H1 (cell line): Measurements from ENCODE around the gene COL6A3. TPM values are rescaled to one million over a fixed set of nuclear protein-coding genes. Genes with fewer than 3 reads are reported as not detected.

Experiments
- CTCF ChIA-PET: fragments of 300-600 bp; sonication (Branson Sonifier 250); formaldehyde crosslinking; loops from one replicate; lab custom pipeline; 2021; ENCODE audit not compliant: partially characterized antibody; lab: Charles Lee
- POLR2A ChIA-PET: fragments of 300-600 bp; sonication (Branson Sonifier 250); formaldehyde crosslinking; loops from one replicate; lab custom pipeline; 2021; ENCODE audit warnings: inconsistent platforms; ENCODE audit not compliant: partially characterized antibody; lab: Charles Lee
- DNase-seq, 2 experiments: peaks; one replicate each; pipeline versions ENCODE4 v3.0.0 to v3.0.0-alpha.2; 2010 to 2022; ENCODE audit warnings: low spot score in 2 of 2, low read depth in 1 of 2, mixed read lengths in 1 of 2
- FAIRE-seq: peaks from 2 replicates; lab custom pipeline; 2011; peaks lifted over from hg19 to GRCh38; lab: Jason Lieb, UNC
- H2AFZ ChIP-seq: 2 replicates; pipeline ENCODE4 v1.8.1; 2012; ENCODE audit warnings: low read length, inconsistent platforms
- H2AK5ac ChIP-seq: 2 replicates; pipeline ENCODE4 v1.6.1; 2013; ENCODE audit warnings: low read depth, low read length
- H2BK120ac ChIP-seq: replicated peaks from 2 replicates; pipeline ENCODE3; 2013; ENCODE audit warnings: low read depth, low read length, inconsistent platforms
- H2BK12ac ChIP-seq: 2 replicates; pipeline ENCODE4 v1.6.1; 2013; ENCODE audit warnings: low read depth, low read length
- H2BK15ac ChIP-seq: 2 replicates; pipeline ENCODE4 v1.6.1; 2013; ENCODE audit warnings: low read length
- H2BK20ac ChIP-seq: 2 replicates; pipeline ENCODE4 v1.6.1; 2013; ENCODE audit warnings: low read length
- H2BK5ac ChIP-seq: 2 replicates; pipeline ENCODE4 v1.6.1; 2013; ENCODE audit warnings: low read depth, low read length
- H3K14ac ChIP-seq: 2 replicates; pipeline ENCODE4 v1.6.1; 2013; ENCODE audit warnings: inconsistent platforms; ENCODE audit not compliant: insufficient read length
- H3K18ac ChIP-seq: 2 replicates; pipeline ENCODE4 v1.6.1; 2013; ENCODE audit warnings: low read length; ENCODE audit errors: extremely low read depth
- H3K23ac ChIP-seq: 2 replicates; pipeline ENCODE4 v1.6.1; 2013; ENCODE audit warnings: inconsistent platforms; ENCODE audit not compliant: insufficient read length
- H3K23me2 ChIP-seq: 2 replicates; pipeline ENCODE4 v1.6.1; 2013; ENCODE audit warnings: low read depth, low read length
- H3K27ac ChIP-seq: 2 replicates; pipeline ENCODE4 v1.6.1; 2011; ENCODE audit warnings: low read depth, low read length, inconsistent platforms
- H3K27me3 ChIP-seq, 4 experiments: replicated peaks in 1 of 4; 1 replicate in 1 of 4; 2 replicates in 3 of 4; pipeline versions ENCODE4 v1.6.1 to v1.8.1; 2011 to 2013; ENCODE audit warnings: low read length in 3 of 4, mild to moderate bottlenecking in 3 of 4, inconsistent platforms in 2 of 4, mixed read lengths in 2 of 4, moderate library complexity in 1 of 4; ENCODE audit not compliant: control insufficient read depth in 3 of 4, insufficient read depth in 3 of 4; ENCODE audit errors: extremely low read depth in 1 of 4
- H3K36me3 ChIP-seq, 4 experiments: 2 replicates each; pipeline versions ENCODE4 v1.6.1 to v1.8.1; 2011 to 2013; ENCODE audit warnings: mild to moderate bottlenecking in 4 of 4, low read length in 3 of 4, moderate library complexity in 2 of 4, control low read depth in 1 of 4, inconsistent platforms in 1 of 4; ENCODE audit not compliant: insufficient read depth in 4 of 4, control insufficient read depth in 2 of 4
- H3K4ac ChIP-seq: replicated peaks from 2 replicates; pipeline ENCODE3; 2013; ENCODE audit warnings: low read length, low read depth, mixed read lengths, inconsistent platforms; ENCODE audit not compliant: insufficient read length
- H3K4me1 ChIP-seq, 4 experiments: replicated peaks in 1 of 4; 1 replicate in 1 of 4; 2 replicates in 3 of 4; pipeline versions ENCODE4 v1.6.1 to v1.8.1; 2011 to 2013; ENCODE audit warnings: low read length in 3 of 4, inconsistent platforms in 2 of 4, mixed read lengths in 1 of 4; ENCODE audit not compliant: insufficient read depth in 4 of 4, control insufficient read depth in 3 of 4
- H3K4me2 ChIP-seq, 2 experiments: 2 replicates each; pipeline versions ENCODE4 v1.6.1 to v1.8.1; 2011 to 2013; ENCODE audit warnings: low read depth in 2 of 2, low read length in 2 of 2, control low read depth in 1 of 2, inconsistent platforms in 1 of 2, mild to moderate bottlenecking in 1 of 2; ENCODE audit not compliant: insufficient read depth in 1 of 2
- H3K4me3 ChIP-seq, 4 experiments: fragments of 200-600, 300-600 bp in 1 of 4; sonication (generic), shearing (Covaris generic), sonication (Bioruptor Twin) in 1 of 4; 2 replicates each; pipeline versions ENCODE4 v1.5.1 to v1.8.1; 2011 to 2016; ENCODE audit warnings: low read length in 4 of 4, low read depth in 3 of 4, control low read depth in 2 of 4, inconsistent platforms in 2 of 4, mild to moderate bottlenecking in 2 of 4, mixed read lengths in 1 of 4, moderate library complexity in 1 of 4; ENCODE audit not compliant: insufficient read depth in 2 of 4; ENCODE audit errors: extremely low read depth in 1 of 4
- H3K56ac ChIP-seq: replicated peaks from 2 replicates; pipeline ENCODE3; 2013; ENCODE audit warnings: low read depth, mild to moderate bottlenecking, mixed read lengths, low read length, inconsistent platforms; ENCODE audit not compliant: insufficient read length
- H3K79me1 ChIP-seq: 2 replicates; pipeline ENCODE4 v1.6.1; 2013; ENCODE audit warnings: low read depth, low read length, control low read depth
- H3K79me2 ChIP-seq, 2 experiments: 2 replicates each; pipeline versions ENCODE4 v1.6.1 to v1.8.1; 2012 to 2013; ENCODE audit warnings: low read length in 2 of 2, mild to moderate bottlenecking in 2 of 2, inconsistent platforms in 1 of 2; ENCODE audit not compliant: insufficient read depth in 2 of 2, control insufficient read depth in 1 of 2
- H3K9ac ChIP-seq, 4 experiments: replicated peaks in 1 of 4; 1 replicate in 1 of 4; 2 replicates in 3 of 4; pipeline versions ENCODE4 v1.6.1 to v1.8.1; 2011 to 2013; ENCODE audit warnings: low read depth in 3 of 4, low read length in 3 of 4, control low read depth in 2 of 4, mild to moderate bottlenecking in 2 of 4, moderate library complexity in 2 of 4, inconsistent platforms in 1 of 4; ENCODE audit errors: extremely low read depth in 1 of 4
- H3K9me3 ChIP-seq, 2 experiments: 2 replicates each; pipeline versions ENCODE4 v1.6.1 to v1.8.1; 2012 to 2013; ENCODE audit warnings: mild to moderate bottlenecking in 2 of 2, moderate library complexity in 2 of 2, control low read depth in 1 of 2, inconsistent platforms in 1 of 2, low read depth in 1 of 2, low read length in 1 of 2, mixed read lengths in 1 of 2; ENCODE audit not compliant: insufficient read depth in 2 of 2
- H4K20me1 ChIP-seq, 2 experiments: replicated peaks in 1 of 2; 2 replicates each; pipeline versions ENCODE3 to v1.8.1; 2011 to 2013; ENCODE audit warnings: inconsistent platforms in 2 of 2, low read length in 2 of 2, mild to moderate bottlenecking in 1 of 2; ENCODE audit not compliant: insufficient read depth in 2 of 2, control insufficient read depth in 1 of 2
- H4K5ac ChIP-seq: 2 replicates; pipeline ENCODE4 v1.6.1; 2013; ENCODE audit warnings: low read length, low read depth, mixed read lengths, inconsistent platforms; ENCODE audit not compliant: insufficient read length
- H4K8ac ChIP-seq: 2 replicates; pipeline ENCODE4 v1.8.0; 2013; ENCODE audit warnings: mild to moderate bottlenecking, moderate library complexity, low read length, inconsistent platforms; ENCODE audit not compliant: insufficient read depth; ENCODE audit errors: extremely low read depth
- H4K91ac ChIP-seq: replicated peaks from 2 replicates; pipeline ENCODE3; 2013; ENCODE audit warnings: low read length, mixed read lengths, inconsistent platforms; ENCODE audit not compliant: insufficient read length
- BRCA1 ChIP-seq: IDR thresholded peaks from 2 replicates; pipeline ENCODE4 v1.6.1; 2012; ENCODE audit warnings: low read depth, low read length, improper control_type of control experiment
- CEBPB ChIP-seq: IDR thresholded peaks from 2 replicates; pipeline ENCODE4 v1.6.1; 2012; ENCODE audit warnings: low read depth, low read length
- CREB1 ChIP-seq: IDR thresholded peaks from 2 replicates; pipeline ENCODE4 v1.6.1; 2012; ENCODE audit warnings: inconsistent platforms
- EGR1 ChIP-seq: IDR thresholded peaks from 2 replicates; pipeline ENCODE4 v1.6.1; 2011; ENCODE audit warnings: low read depth, low read length, borderline replicate concordance
- GABPA ChIP-seq: IDR thresholded peaks from 2 replicates; pipeline ENCODE4 v1.6.1; 2011; ENCODE audit warnings: mild to moderate bottlenecking, low read length, moderate library complexity, borderline replicate concordance; ENCODE audit not compliant: insufficient read depth
- GTF2F1 ChIP-seq: IDR thresholded peaks from 2 replicates; pipeline ENCODE4 v1.6.1; 2012; ENCODE audit warnings: low read depth, low read length, improper control_type of control experiment, borderline replicate concordance
- HDAC2 ChIP-seq, 2 experiments: fragments of 300-600 bp in 1 of 2; sonication (generic) in 1 of 2; IDR thresholded peaks; 2 replicates each; pipeline ENCODE4 v1.6.1; 2011 to 2012; ENCODE audit warnings: low read depth in 2 of 2, low read length in 2 of 2, mild to moderate bottlenecking in 2 of 2, moderate library complexity in 2 of 2, borderline replicate concordance in 1 of 2, inconsistent platforms in 1 of 2
- KDM1A ChIP-seq: fragments of 200-600, 300-600 bp; sonication (generic); IDR thresholded peaks from 2 replicates; pipeline ENCODE4 v1.7.1; 2016; ENCODE audit warnings: mild to moderate bottlenecking, low read length, borderline replicate concordance
- MAX ChIP-seq: IDR thresholded peaks from 2 replicates; pipeline ENCODE4 v1.6.1; 2012; ENCODE audit warnings: inconsistent platforms
- POLR2A ChIP-seq, 2 experiments: IDR thresholded peaks; 1 replicate in 1 of 2; 2 replicates in 1 of 2; pipeline ENCODE4 v1.6.1; 2011; ENCODE audit warnings: low read depth in 2 of 2, low read length in 2 of 2, mild to moderate bottlenecking in 2 of 2; ENCODE audit errors: control extremely low read depth in 1 of 2
- POU5F1 ChIP-seq: IDR thresholded peaks from 2 replicates; pipeline ENCODE4 v1.6.1; 2011; ENCODE audit warnings: low read depth, mild to moderate bottlenecking, low read length, moderate library complexity
- RXRA ChIP-seq: IDR thresholded peaks from 2 replicates; pipeline ENCODE4 v1.6.1; 2011; ENCODE audit warnings: low read depth, mild to moderate bottlenecking, low read length, moderate library complexity; ENCODE audit not compliant: insufficient read depth
- TAF1 ChIP-seq: IDR thresholded peaks from 2 replicates; pipeline ENCODE4 v1.6.1; 2011; ENCODE audit warnings: mild to moderate bottlenecking, low read depth, low read length
- WGBS, 2 experiments: shearing (Covaris generic) in 1 of 2; methylation state at CpG; one replicate each; pipeline versions ENCODE4 v1.1.6 to v1.1.7; 2013 to 2015; ENCODE audit warnings: low lambda C conversion rate in 2 of 2, mixed read lengths in 2 of 2, inconsistent platforms in 1 of 2, low coverage in 1 of 2, missing lambda C conversion rate in 1 of 2; ENCODE audit not compliant: insufficient replicate concordance in 2 of 2, insufficient coverage in 1 of 2, insufficient read length in 1 of 2; ENCODE audit errors: extremely low coverage in 1 of 2, missing lambda C conversion rate in 1 of 2; 5-methylcytosine and 5-hydroxymethylcytosine counted together
- polyA plus RNA-seq, 7 experiments: library from polyadenylated mRNA; depleted of rRNA in 3 of 7; stranded (reverse) in 5 of 7; unstranded in 2 of 7; fragments of >200 nt in 5 of 7; fragments of 200-250 nt in 2 of 7; gene quantifications; 1 replicate in 5 of 7; 2 replicates in 1 of 7; 4 replicates in 1 of 7; pipeline versions ENCODE4 v1.2.1 to v1.2.3, GENCODE V29; 2011 to 2013; ENCODE audit warnings: missing spikeins in 2 of 7, mixed read lengths in 2 of 7
- total RNA-seq: library from RNA; stranded (reverse); fragmentation: NEBNext Ultra II Directional; extraction: Animal tissue kit (Norgen Biotek cat#: 25700); gene quantifications from 2 replicates; pipeline ENCODE4 v1.2.1, GENCODE V29; 2021

The COL6A3 gene
- total and polyA plus RNA-seq, 2 of the 8 experiments (the other 6 are each of a cell fraction or from before 2014, with no cell fraction given): 1.2 to 3.4 TPM

DNA sequence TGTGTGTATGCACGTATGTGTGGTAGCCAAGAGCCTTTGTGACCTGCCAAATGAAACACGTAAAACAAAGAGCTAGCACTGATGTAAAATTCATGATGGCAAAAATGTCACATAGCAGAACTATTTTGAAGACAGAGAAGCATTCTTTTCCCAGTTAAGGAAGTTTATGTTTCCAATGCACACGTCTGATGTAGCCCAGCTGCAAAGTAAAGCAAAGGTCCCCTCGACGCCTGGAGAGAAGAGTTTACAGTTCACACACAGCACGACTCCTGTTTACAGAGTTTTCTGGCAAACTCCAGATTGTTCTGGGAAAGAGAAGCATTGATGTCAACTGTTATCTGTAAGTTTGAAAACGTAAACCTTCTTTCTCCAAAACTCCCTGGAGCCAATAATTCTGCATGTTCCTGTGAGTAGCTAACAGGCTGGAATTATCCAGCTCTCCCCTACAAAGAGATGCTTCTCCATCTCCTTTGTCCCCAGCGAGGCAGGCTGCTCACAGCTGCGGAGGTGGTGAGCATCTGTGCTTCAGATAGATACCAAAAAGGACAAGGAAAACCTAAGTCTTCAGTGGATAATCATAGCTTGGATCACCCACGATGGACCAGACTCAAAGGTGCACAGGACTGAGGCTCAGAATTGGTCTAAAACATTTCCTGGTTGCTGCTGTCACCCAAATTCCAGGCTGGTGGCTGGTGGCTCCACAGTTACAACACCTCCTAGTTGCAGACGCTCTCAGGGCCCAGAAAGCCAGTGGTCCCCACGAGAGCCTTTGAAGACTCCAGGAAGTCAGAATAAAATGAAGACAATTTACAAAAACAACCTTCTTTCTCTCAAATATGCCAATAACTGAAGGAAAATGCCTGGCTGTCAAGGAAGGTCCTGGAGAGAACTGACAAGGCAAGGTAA lies 87.4 kb downstream of the COL6A3 start:
- Histone ChIP-seq H2BK20ac (no peak overlapping the region), H4K20me1 (no peaks in the 10 kb centered on the region), H3K4ac (no peak overlapping the region), H3K27me3 (no peaks in the 10 kb centered on the region), H3K4me2 (no peak overlapping the region), H3K4me1 (peaks cover 0 to 3% (median 0%) of the 10 kb centered on the region in 4 experiments; a peak in 5 of 7 replicates), H2BK15ac (no peak overlapping the region), H3K4me3 (no peak overlapping the region), H2BK5ac (no peak overlapping the region), H3K23me2 (no peaks in the 10 kb centered on the region), H4K8ac (no peak overlapping the region), H3K9me3 (no peaks in the 10 kb centered on the region), H3K23ac (no peak overlapping the region), H3K9ac (no peak overlapping the region), H3K27ac (no peak overlapping the region), H3K36me3 (no peaks in the 10 kb centered on the region; a peak in 1 of 8 replicates), H2AFZ (no peak overlapping the region), H4K5ac (no peak overlapping the region), H3K79me1 (no peaks in the 10 kb centered on the region), H2BK120ac (no peak overlapping the region), H4K91ac (no peak overlapping the region), H2AK5ac (no peak overlapping the region), H2BK12ac (no peak overlapping the region), H3K56ac (no peak overlapping the region), H3K79me2 (no peaks in the 10 kb centered on the region), H3K14ac (no peak overlapping the region), H3K18ac (no peak overlapping the region)
- ChIA-PET POLR2A (no interaction called here), CTCF (interaction anchor here (0.6 to 1.3 kb wide), 3 partner anchors 47 to 162 kb away, joined by 3 to 4 read pairs (median 3); no protein-coding TSS in a partner anchor)
- FAIRE-seq: no peak
- DNase-seq: no peak
- WGBS, 2 experiments: 93% methylated on average over 12 of the region's 12 CpGs; no CpG with 5 or more reads in 1 of the 2 experiments
- no peak for TF ChIP-seq MAX
- no peak for TF ChIP-seq KDM1A
- no peak for TF ChIP-seq GABPA
- no peak for TF ChIP-seq HDAC2 (IDR thresholded peaks at IDR 0.05; ENCODE audit: borderline replicate concordance in 1 of 2, low read depth in 2 of 2, low read length in 2 of 2)
- no peak for TF ChIP-seq POU5F1
- no peak for TF ChIP-seq CEBPB
- TF ChIP-seq BRCA1: no peak
- no peak for TF ChIP-seq TAF1
- TF ChIP-seq CREB1: no peak
- no peak for TF ChIP-seq RXRA
- TF ChIP-seq EGR1: no peak
- TF ChIP-seq POLR2A (IDR thresholded peaks at IDR 0.05; ENCODE audit: control extremely low read depth in 1 of 2, low read depth in 2 of 2, low read length in 2 of 2): no peak
- no peak for TF ChIP-seq GTF2F1
